HCT116 (cell line): ENCODE results near the gene AFDN. TPM values are rescaled to one million over a fixed set of nuclear protein-coding genes. Genes with fewer than 3 reads are reported as not detected.

Experiments used
- ATAC-seq: fragments of 200-7000 bp; cut with Tn5 transposase; 2 replicates; pipeline ENCODE4 v1.9.1; 2020; ENCODE audit warnings: mild to moderate bottlenecking, moderate library complexity
- BruUV-seq: library from RNA; stranded (reverse); fragments of 400-500 nt; replicated peaks from 2 replicates; lab custom pipeline; 2021; lab: Mats Ljungman, UMichigan
- CTCF ChIA-PET: fragments of 300-600 bp; sonication (Branson Sonifier 250); formaldehyde crosslinking; loops from one replicate; lab custom pipeline; 2021; ENCODE audit warnings: antibody characterized with exemption; lab: Charles Lee
- POLR2A ChIA-PET: fragments of 300-600, 350-600 bp; sonication (Branson Sonifier 250); formaldehyde crosslinking; loops from one replicate; lab custom pipeline; 2021; ENCODE audit warnings: antibody characterized with exemption; lab: Charles Lee
- RAD21 ChIA-PET, 2 experiments: fragments of 300-600 bp; sonication (Branson Sonifier 250); formaldehyde crosslinking; loops; one replicate each; lab custom pipeline; 2023; ENCODE audit warnings: low total read pairs in 2 of 2; ENCODE audit not compliant: uncharacterized antibody in 2 of 2, unreplicated experiment in 2 of 2, low non-redundant PET in 1 of 2; lab: Charles Lee
- DNase-seq: peaks from one replicate; pipeline ENCODE4 v3.0.0-alpha.2; 2010; ENCODE audit warnings: low read depth, low spot score
- H2AFZ ChIP-seq: fragments of 200-600 bp; shearing (Covaris generic), sonication (generic); 2 replicates; pipeline ENCODE4 v1.6.1; 2017; ENCODE audit warnings: low read depth, mixed run types, mixed read lengths, antibody characterized with exemption, low read length; ENCODE audit not compliant: poor library complexity, severe bottlenecking
- H3K27ac ChIP-seq: 2 replicates; pipeline ENCODE4 v1.5.1; 2012; ENCODE audit warnings: low read depth, low read length
- H3K27me3 ChIP-seq: fragments of 200-600 bp; sonication (generic); 2 replicates; pipeline ENCODE4 v1.6.1; 2016; ENCODE audit warnings: mixed run types, low read length, mixed read lengths; ENCODE audit not compliant: insufficient read depth
- H3K36me3 ChIP-seq, 2 experiments: fragments of 200-500 bp in 1 of 2; fragments of 200-600 bp in 1 of 2; sonication (Bioruptor generic) in 1 of 2; sonication (generic) in 1 of 2; 2 replicates each; pipeline versions ENCODE4 v1.5.1 to v1.6.1; 2014 to 2016; ENCODE audit warnings: low read length in 2 of 2, inconsistent platforms in 1 of 2, mixed read lengths in 1 of 2, mixed run types in 1 of 2; ENCODE audit not compliant: insufficient read depth in 2 of 2, control insufficient read depth in 1 of 2
- H3K4me1 ChIP-seq, 2 experiments: fragments of 200-600 bp in 1 of 2; sonication (generic) in 1 of 2; 2 replicates each; pipeline versions ENCODE4 v1.5.1 to v1.6.1; 2012 to 2017; ENCODE audit warnings: low read length in 2 of 2, inconsistent platforms in 1 of 2, mild to moderate bottlenecking in 1 of 2, mixed read lengths in 1 of 2, mixed run types in 1 of 2, moderate library complexity in 1 of 2; ENCODE audit not compliant: insufficient read depth in 2 of 2, control insufficient read depth in 1 of 2
- H3K4me2 ChIP-seq: fragments of 200-600 bp; sonication (generic); 2 replicates; pipeline ENCODE4 v1.6.1; 2017; ENCODE audit warnings: mixed run types, low read length, mixed read lengths
- H3K4me3 ChIP-seq, 2 experiments: fragments of 200-600 bp in 1 of 2; sonication (generic) in 1 of 2; replicated peaks in 1 of 2; 2 replicates each; pipeline ENCODE4 v1.5.1; 2011 to 2016; ENCODE audit warnings: low read length in 2 of 2, control low read depth in 1 of 2, low read depth in 1 of 2, mild to moderate bottlenecking in 1 of 2, mixed read lengths in 1 of 2, mixed run types in 1 of 2
- H3K79me2 ChIP-seq: fragments of 200-600 bp; sonication (generic); 2 replicates; pipeline ENCODE4 v1.6.1; 2017; ENCODE audit warnings: mild to moderate bottlenecking, mixed run types, low read length, moderate library complexity, mixed read lengths; ENCODE audit not compliant: insufficient read depth
- H3K9ac ChIP-seq: fragments of 200-600 bp; sonication (generic); 2 replicates; pipeline ENCODE4 v1.6.1; 2016; ENCODE audit warnings: low read length, mixed read lengths
- H3K9me2 ChIP-seq: fragments of 200-600 bp; sonication (generic), shearing (Covaris generic); 2 replicates; pipeline ENCODE4 v1.6.1; 2017; ENCODE audit warnings: mixed run types, mild to moderate bottlenecking, moderate library complexity; ENCODE audit not compliant: insufficient read depth
- H3K9me3 ChIP-seq, 2 experiments: fragments of 200-500 bp in 1 of 2; fragments of 200-600 bp in 1 of 2; sonication (Bioruptor generic) in 1 of 2; sonication (generic) in 1 of 2; 2 replicates each; pipeline ENCODE4 v1.6.1; 2014 to 2017; ENCODE audit warnings: low read length in 2 of 2, mixed read lengths in 2 of 2, inconsistent platforms in 1 of 2, low read depth in 1 of 2, mild to moderate bottlenecking in 1 of 2, mixed run types in 1 of 2, moderate library complexity in 1 of 2; ENCODE audit not compliant: control insufficient read depth in 1 of 2, insufficient read depth in 1 of 2
- H4K20me1 ChIP-seq: fragments of 200-600 bp; sonication (generic), shearing (Covaris generic); 2 replicates; pipeline ENCODE4 v1.6.1; 2017; ENCODE audit warnings: mixed run types, mild to moderate bottlenecking, moderate library complexity; ENCODE audit not compliant: insufficient read depth
- CEBPB ChIP-seq: IDR thresholded peaks from 2 replicates; pipeline ENCODE4 v1.6.1; 2012; ENCODE audit warnings: low read depth
- EZH2 ChIP-seq: fragments of 200-600 bp; sonication (generic); IDR thresholded peaks from 2 replicates; pipeline ENCODE4 v1.6.1; 2017; ENCODE audit warnings: antibody characterized with exemption, mixed run types
- FOSL1 ChIP-seq: IDR thresholded peaks from 2 replicates; pipeline ENCODE4 v1.6.1; 2012; ENCODE audit warnings: low read depth
- POLR2AphosphoS5 ChIP-seq: IDR thresholded peaks from 2 replicates; pipeline ENCODE4 v1.6.1; 2011; ENCODE audit warnings: mild to moderate bottlenecking, low read depth, low read length, moderate library complexity
- SP1 ChIP-seq: IDR thresholded peaks from 2 replicates; pipeline ENCODE4 v1.6.1; 2012; ENCODE audit warnings: low read depth
- TCF7L2 ChIP-seq: IDR thresholded peaks from 2 replicates; pipeline ENCODE4 v1.7.0; 2011; ENCODE audit warnings: borderline replicate concordance, inconsistent platforms; ENCODE audit not compliant: insufficient read depth, insufficient read length; ENCODE audit errors: extremely low read depth
- intact Hi-C: fragments of 100-400 bp; cut with micrococcal nuclease; formaldehyde crosslinking; loops from 2 replicates; pipeline ENCODE4 v1.10.0; 2022
- total RNA-seq: library from RNA; stranded (reverse); gene quantifications from one replicate; pipeline ENCODE4 v1.2.1, GENCODE V29; 2021; ENCODE audit not compliant: unreplicated experiment
- TF ChIP-seq, protein P1 (sequence below), 3 experiments: fragments of 200-600 bp in 1 of 3; sonication (generic) in 1 of 3; IDR thresholded peaks in 2 of 3; conservative IDR thresholded peaks in 1 of 3; 2 replicates each; pipeline ENCODE4 v1.5.1; 2012 to 2017; ENCODE audit warnings: low read depth in 2 of 3, low read length in 2 of 3, antibody characterized with exemption in 1 of 3, borderline replicate concordance in 1 of 3, control low read depth in 1 of 3, mild to moderate bottlenecking in 1 of 3, mixed read lengths in 1 of 3, mixed run types in 1 of 3, moderate library complexity in 1 of 3; ENCODE audit not compliant: insufficient read depth in 1 of 3
- TF ChIP-seq, protein P2 (sequence below): IDR thresholded peaks from 2 replicates; pipeline ENCODE4 v1.6.1; 2011; ENCODE audit warnings: mild to moderate bottlenecking, low read length, moderate library complexity; ENCODE audit not compliant: insufficient replicate concordance; ENCODE audit errors: extremely low read depth
- TF ChIP-seq, protein P3 (sequence below): IDR thresholded peaks from 2 replicates; pipeline ENCODE4 v1.6.1; 2012

AFDN gene
- total RNA-seq, 1 experiment from 2014 or later: 59.4 TPM

DNA sequence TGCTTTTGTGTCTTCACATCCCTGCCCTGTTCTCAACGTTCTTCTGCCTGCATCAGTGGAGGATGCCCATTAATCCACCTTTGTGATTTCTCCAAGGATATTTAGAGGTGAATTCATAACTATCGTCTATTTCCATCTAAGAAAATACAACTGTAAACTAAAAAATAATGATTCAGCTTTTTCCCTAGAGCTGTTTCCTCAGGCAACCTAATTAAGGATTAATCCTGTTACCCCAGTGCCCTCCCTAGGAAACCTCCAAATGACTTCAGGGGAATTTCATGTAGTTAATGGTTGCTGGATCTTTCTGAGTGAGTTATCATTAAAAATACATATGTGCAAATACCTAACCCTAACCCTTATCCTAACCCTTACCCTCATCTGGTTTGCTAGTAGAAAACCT, 14.6 kb upstream of the AFDN start:
- intact Hi-C loops: no loop called here

More for the DNA sequence above, 14.6 kb upstream of the AFDN start:
- no peaks in the 10 kb centered on the region for H3K9me3 ChIP-seq
- H3K36me3 ChIP-seq: no peaks in the 10 kb centered on the region
- H3K27me3 ChIP-seq: no peaks in the 10 kb centered on the region
- no peak overlapping the region for H3K9ac ChIP-seq
- H2AFZ ChIP-seq: no peak overlapping the region
- no TSS peak for BruUV-seq
- H3K27ac ChIP-seq: no peak overlapping the region
- H4K20me1 ChIP-seq: no peaks in the 10 kb centered on the region
- H3K4me2 ChIP-seq: no peak overlapping the region
- no peak overlapping the region for H3K4me3 ChIP-seq
- DNase-seq: no peak
- H3K79me2 ChIP-seq: no peaks in the 10 kb centered on the region
- ATAC-seq: no peak
- CTCF ChIA-PET: no interaction called here
- POLR2A ChIA-PET: no interaction called here
- no peaks in the 10 kb centered on the region for H3K4me1 ChIP-seq
- RAD21 ChIA-PET: no interaction called here
- H3K9me2 ChIP-seq: no peaks in the 10 kb centered on the region
- TF ChIP-seq FOSL1: no peak
- TF ChIP-seq POLR2AphosphoS5: no peak
- TF ChIP-seq, protein P1, sequence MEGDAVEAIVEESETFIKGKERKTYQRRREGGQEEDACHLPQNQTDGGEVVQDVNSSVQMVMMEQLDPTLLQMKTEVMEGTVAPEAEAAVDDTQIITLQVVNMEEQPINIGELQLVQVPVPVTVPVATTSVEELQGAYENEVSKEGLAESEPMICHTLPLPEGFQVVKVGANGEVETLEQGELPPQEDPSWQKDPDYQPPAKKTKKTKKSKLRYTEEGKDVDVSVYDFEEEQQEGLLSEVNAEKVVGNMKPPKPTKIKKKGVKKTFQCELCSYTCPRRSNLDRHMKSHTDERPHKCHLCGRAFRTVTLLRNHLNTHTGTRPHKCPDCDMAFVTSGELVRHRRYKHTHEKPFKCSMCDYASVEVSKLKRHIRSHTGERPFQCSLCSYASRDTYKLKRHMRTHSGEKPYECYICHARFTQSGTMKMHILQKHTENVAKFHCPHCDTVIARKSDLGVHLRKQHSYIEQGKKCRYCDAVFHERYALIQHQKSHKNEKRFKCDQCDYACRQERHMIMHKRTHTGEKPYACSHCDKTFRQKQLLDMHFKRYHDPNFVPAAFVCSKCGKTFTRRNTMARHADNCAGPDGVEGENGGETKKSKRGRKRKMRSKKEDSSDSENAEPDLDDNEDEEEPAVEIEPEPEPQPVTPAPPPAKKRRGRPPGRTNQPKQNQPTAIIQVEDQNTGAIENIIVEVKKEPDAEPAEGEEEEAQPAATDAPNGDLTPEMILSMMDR (IDR thresholded peaks at IDR 0.05 in 2 of 3, conservative IDR thresholded peaks at IDR 0.05 in 1 of 3; ENCODE audit: borderline replicate concordance in 1 of 3, insufficient read depth in 1 of 3, low read depth in 2 of 3, low read length in 2 of 3): no peak
- TF ChIP-seq EZH2: no peak
- TF ChIP-seq, protein P2, sequence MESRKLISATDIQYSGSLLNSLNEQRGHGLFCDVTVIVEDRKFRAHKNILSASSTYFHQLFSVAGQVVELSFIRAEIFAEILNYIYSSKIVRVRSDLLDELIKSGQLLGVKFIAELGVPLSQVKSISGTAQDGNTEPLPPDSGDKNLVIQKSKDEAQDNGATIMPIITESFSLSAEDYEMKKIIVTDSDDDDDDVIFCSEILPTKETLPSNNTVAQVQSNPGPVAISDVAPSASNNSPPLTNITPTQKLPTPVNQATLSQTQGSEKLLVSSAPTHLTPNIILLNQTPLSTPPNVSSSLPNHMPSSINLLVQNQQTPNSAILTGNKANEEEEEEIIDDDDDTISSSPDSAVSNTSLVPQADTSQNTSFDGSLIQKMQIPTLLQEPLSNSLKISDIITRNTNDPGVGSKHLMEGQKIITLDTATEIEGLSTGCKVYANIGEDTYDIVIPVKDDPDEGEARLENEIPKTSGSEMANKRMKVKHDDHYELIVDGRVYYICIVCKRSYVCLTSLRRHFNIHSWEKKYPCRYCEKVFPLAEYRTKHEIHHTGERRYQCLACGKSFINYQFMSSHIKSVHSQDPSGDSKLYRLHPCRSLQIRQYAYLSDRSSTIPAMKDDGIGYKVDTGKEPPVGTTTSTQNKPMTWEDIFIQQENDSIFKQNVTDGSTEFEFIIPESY: no peak
- no peak for TF ChIP-seq SP1
- TF ChIP-seq TCF7L2: no peak
- TF ChIP-seq CEBPB: no peak
- TF ChIP-seq, protein P3, sequence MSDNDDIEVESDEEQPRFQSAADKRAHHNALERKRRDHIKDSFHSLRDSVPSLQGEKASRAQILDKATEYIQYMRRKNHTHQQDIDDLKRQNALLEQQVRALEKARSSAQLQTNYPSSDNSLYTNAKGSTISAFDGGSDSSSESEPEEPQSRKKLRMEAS: no peak
